Endodermal cell (in vitro differentiated cells): ENCODE data around the gene TVP23B. TPM values are rescaled to one million over a fixed set of nuclear protein-coding genes. Genes with fewer than 3 reads are reported as not detected.

Experiments
- DNase-seq: peaks from one replicate; pipeline ENCODE4 v3.0.0-alpha.2; 2017
- H3K27ac ChIP-seq: 2 replicates; pipeline ENCODE4 v1.5.1; 2013; ENCODE audit warnings: mild to moderate bottlenecking, low read depth, low read length, moderate library complexity
- H3K27me3 ChIP-seq: 2 replicates; pipeline ENCODE4 v1.6.1; 2013; ENCODE audit warnings: mild to moderate bottlenecking, low read length, moderate library complexity; ENCODE audit not compliant: insufficient read depth, control insufficient read depth, poor library complexity, severe bottlenecking
- H3K36me3 ChIP-seq: 2 replicates; pipeline ENCODE4 v1.7.0; 2013; ENCODE audit warnings: mild to moderate bottlenecking, low read length, moderate library complexity; ENCODE audit not compliant: control insufficient read depth, insufficient read depth
- H3K4me1 ChIP-seq: one replicate; pipeline ENCODE4 v1.7.0; 2013; ENCODE audit warnings: low read length; ENCODE audit not compliant: control insufficient read depth, insufficient read depth
- H3K4me3 ChIP-seq: 2 replicates; pipeline ENCODE4 v1.5.1; 2013; ENCODE audit warnings: mild to moderate bottlenecking, low read length, moderate library complexity
- H3K9ac ChIP-seq: 2 replicates; pipeline ENCODE4 v1.6.1; 2013; ENCODE audit warnings: mild to moderate bottlenecking, low read length, moderate library complexity; ENCODE audit not compliant: poor library complexity, severe bottlenecking; ENCODE audit errors: extremely low read depth
- H3K9me3 ChIP-seq: 2 replicates; pipeline ENCODE4 v1.6.1; 2013; ENCODE audit warnings: mild to moderate bottlenecking, low read length, moderate library complexity; ENCODE audit not compliant: control insufficient read depth
- H3K27ac Mint-ChIP-seq: 2 replicates; pipeline ENCODE4 v1.8.0; 2020; ENCODE audit warnings: mixed read lengths
- H3K27me3 Mint-ChIP-seq: 2 replicates; pipeline ENCODE4 v1.8.0; 2021; ENCODE audit warnings: mild to moderate bottlenecking, mixed read lengths; ENCODE audit not compliant: insufficient read depth
- H3K36me3 Mint-ChIP-seq: 2 replicates; pipeline ENCODE4 v1.8.0; 2020; ENCODE audit warnings: low read depth, mixed read lengths
- H3K4me1 Mint-ChIP-seq: 2 replicates; pipeline ENCODE4 v1.8.0; 2020; ENCODE audit warnings: mixed read lengths
- H3K4me3 Mint-ChIP-seq: 2 replicates; pipeline ENCODE4 v1.8.0; 2020; ENCODE audit warnings: mild to moderate bottlenecking, moderate library complexity, mixed read lengths
- H3K9me3 Mint-ChIP-seq: 2 replicates; pipeline ENCODE4 v1.8.0; 2020; ENCODE audit warnings: mild to moderate bottlenecking, mixed read lengths
- WGBS, 2 experiments: methylation state at CpG; one replicate each; pipeline versions ENCODE4 v1.1.5 to v1.1.7; 2013; ENCODE audit warnings: missing lambda C conversion rate in 2 of 2, mixed read lengths in 1 of 2; ENCODE audit not compliant: insufficient coverage in 1 of 2, insufficient read length in 1 of 2; 5-methylcytosine and 5-hydroxymethylcytosine counted together
- total RNA-seq, 2 donors: library from RNA; stranded (reverse); fragmentation: NEBNext Ultra II Directional in 1 of 2; extraction: Animal tissue kit (Norgen Biotek cat#: 25700) in 1 of 2; gene quantifications; 2 replicates in 1 of 2; 3 replicates in 1 of 2; pipeline ENCODE4 v1.2.1, GENCODE V29; 2021
- TF ChIP-seq, protein P1 (sequence below): fragments of 200-600 bp; sonication (generic); conservative IDR thresholded peaks from 2 replicates; pipeline ENCODE4 v1.5.0; 2021; ENCODE audit warnings: antibody characterized with exemption, mild to moderate bottlenecking

The TVP23B gene
- total RNA-seq, 2 donors from 2014 or later, result 28.1 to 39.7 TPM

DNA sequence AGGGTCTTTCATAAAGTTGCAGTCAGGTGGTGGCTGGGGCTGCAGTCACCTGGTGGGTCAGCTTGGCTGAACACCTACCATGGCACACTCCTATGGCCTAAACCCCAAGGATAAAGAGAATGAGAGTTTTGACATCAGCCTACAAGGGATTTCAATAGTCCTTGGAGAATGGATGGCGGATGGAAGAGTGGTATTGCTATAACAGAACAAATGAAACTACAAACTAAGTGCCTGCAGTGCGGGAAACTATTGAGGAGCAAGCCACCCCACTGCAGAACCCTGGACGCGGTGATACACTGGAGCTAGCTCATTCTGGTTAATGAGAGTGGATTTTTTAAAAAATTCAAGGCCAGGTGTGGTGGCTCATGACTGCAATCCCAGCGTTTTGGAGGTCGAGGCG lies 74.0 kb downstream of the TVP23B start:
- Histone ChIP-seq H3K9me3 (no peaks in the 10 kb centered on the region), H3K4me3 (peak overlapping the region; percentile 84), H3K27me3 (no peaks in the 10 kb centered on the region), H3K4me1 (no peaks in the 10 kb centered on the region), H3K36me3 (no peaks in the 10 kb centered on the region), H3K9ac (no peak overlapping the region), H3K27ac (no peak overlapping the region)
- peak overlapping the region; percentile 83 for H3K4me3 Mint-ChIP-seq
- no peak overlapping the region for H3K27ac Mint-ChIP-seq
- no peaks in the 10 kb centered on the region for H3K36me3 Mint-ChIP-seq
- peak; percentile 20 for DNase-seq
- H3K9me3 Mint-ChIP-seq, result no peaks in the 10 kb centered on the region
- no peaks in the 10 kb centered on the region for H3K27me3 Mint-ChIP-seq
- peaks cover 13% of the 10 kb centered on the region for H3K4me1 Mint-ChIP-seq
- 93 to 97% methylated on average over 6 to 7 of the region's 7 CpGs for WGBS, 2 experiments
- TF ChIP-seq, protein P1, sequence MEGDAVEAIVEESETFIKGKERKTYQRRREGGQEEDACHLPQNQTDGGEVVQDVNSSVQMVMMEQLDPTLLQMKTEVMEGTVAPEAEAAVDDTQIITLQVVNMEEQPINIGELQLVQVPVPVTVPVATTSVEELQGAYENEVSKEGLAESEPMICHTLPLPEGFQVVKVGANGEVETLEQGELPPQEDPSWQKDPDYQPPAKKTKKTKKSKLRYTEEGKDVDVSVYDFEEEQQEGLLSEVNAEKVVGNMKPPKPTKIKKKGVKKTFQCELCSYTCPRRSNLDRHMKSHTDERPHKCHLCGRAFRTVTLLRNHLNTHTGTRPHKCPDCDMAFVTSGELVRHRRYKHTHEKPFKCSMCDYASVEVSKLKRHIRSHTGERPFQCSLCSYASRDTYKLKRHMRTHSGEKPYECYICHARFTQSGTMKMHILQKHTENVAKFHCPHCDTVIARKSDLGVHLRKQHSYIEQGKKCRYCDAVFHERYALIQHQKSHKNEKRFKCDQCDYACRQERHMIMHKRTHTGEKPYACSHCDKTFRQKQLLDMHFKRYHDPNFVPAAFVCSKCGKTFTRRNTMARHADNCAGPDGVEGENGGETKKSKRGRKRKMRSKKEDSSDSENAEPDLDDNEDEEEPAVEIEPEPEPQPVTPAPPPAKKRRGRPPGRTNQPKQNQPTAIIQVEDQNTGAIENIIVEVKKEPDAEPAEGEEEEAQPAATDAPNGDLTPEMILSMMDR, result no peak

DNA sequence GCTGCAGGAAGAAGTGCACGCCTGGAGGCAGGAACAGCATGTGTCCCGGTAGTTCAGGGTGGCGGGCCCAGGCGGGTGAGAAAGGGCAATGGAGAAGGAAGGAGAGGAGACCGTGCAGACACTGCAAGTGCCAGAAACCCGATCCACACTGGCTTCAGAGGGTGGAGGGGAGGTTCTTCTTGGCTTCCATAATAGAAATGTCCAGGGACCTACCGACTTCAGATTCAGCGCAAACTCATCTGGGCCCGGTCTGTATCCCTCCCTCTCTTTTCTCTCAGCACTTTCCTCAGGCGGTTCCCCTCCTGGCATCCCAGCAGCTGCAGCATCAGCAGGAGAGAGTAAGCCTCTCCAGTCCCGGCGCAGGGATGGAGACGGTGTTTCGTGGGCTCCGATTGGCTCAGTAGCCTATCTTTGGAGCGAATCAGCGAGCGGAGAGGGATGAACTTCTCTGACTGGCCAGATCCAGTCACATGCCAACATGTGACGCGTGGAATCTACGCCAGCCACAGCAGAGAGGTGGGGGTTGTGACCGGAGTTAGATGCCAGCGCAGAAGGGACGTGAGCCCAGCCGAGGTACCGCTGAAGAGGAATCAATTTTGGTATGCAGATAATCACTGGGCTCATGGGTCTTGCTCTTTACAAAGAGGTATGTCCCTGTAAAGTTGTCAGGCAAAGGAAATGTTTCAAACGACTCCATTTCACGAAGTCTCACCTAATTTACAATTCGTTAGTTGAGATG lies 75.0 kb downstream of the TVP23B start:
- H3K4me3 ChIP-seq, result peak overlapping the region; percentile 84
- H3K36me3 ChIP-seq, result peaks cover 9% of the 10 kb centered on the region
- H3K27ac Mint-ChIP-seq, result peak overlapping the region; percentile 91
- H3K27ac ChIP-seq, result no peak overlapping the region
- no peaks in the 10 kb centered on the region for H3K9me3 ChIP-seq
- TF ChIP-seq, protein P1, result no peak
- H3K9me3 Mint-ChIP-seq, result no peaks in the 10 kb centered on the region
- WGBS, 2 experiments, result 0 to 1% methylated on average over 23 to 29 of the region's 29 CpGs
- peaks cover 10% of the 10 kb centered on the region for H3K4me1 Mint-ChIP-seq
- no peaks in the 10 kb centered on the region for H3K27me3 ChIP-seq
- H3K27me3 Mint-ChIP-seq, result no peaks in the 10 kb centered on the region
- peak overlapping the region; percentile 83 for H3K4me3 Mint-ChIP-seq
- peak overlapping the region; percentile 11 for H3K9ac ChIP-seq
- no peaks in the 10 kb centered on the region for H3K4me1 ChIP-seq
- DNase-seq, result peak; percentile 99
- H3K36me3 Mint-ChIP-seq, result peaks cover 5% of the 10 kb centered on the region

Other genes starting within 250 kb of the TVP23B start
- not detected for gene TBC1D28, start 136.8 kb upstream of the TVP23B start, total RNA-seq
- 10 to 100 TPM; 12.3 to 12.5 TPM for gene FOXO3B, start 98.9 kb upstream of the TVP23B start, total RNA-seq
- gene FBXW10, start 37.1 kb upstream of the TVP23B start, total RNA-seq, result not detected
- 10 to 100 TPM; 51.3 to 57.6 TPM for gene PRPSAP2, start 76.9 kb downstream of the TVP23B start, total RNA-seq
- under 1 TPM; 0.11 to 0.29 TPM for gene SLC5A10, start 171.0 kb downstream of the TVP23B start, total RNA-seq
- 10 to 100 TPM; 24.2 to 27.0 TPM for gene FAM83G, start 223.6 kb downstream of the TVP23B start, total RNA-seq